Central memory CD8-positive, alpha-beta T cell (primary cell): Measurements from ENCODE around the gene ALAS1.

ENCODE experiments used
- ATAC-seq: fragments of 150-1000 bp; cut with Tn5 transposase; replicated peaks from 2 replicates; pipeline ENCODE4 v1.10.0; 2022; ENCODE audit warnings: mild to moderate bottlenecking, moderate FRiP score, moderate number of reproducible peaks; ENCODE audit not compliant: poor library complexity, severe bottlenecking; ENCODE audit errors: extremely low read depth
- DNase-seq, 2 donors: peaks; one replicate each; pipeline ENCODE4 v3.0.0; 2021; ENCODE audit warnings: low spot score in 2 of 2
- H3K27ac Mint-ChIP-seq: one replicate; pipeline ENCODE4 v1.8.0; 2022; ENCODE audit warnings: low read depth, mild to moderate bottlenecking, moderate library complexity, mixed read lengths
- H3K27me3 Mint-ChIP-seq: one replicate; pipeline ENCODE4 v1.8.0; 2022; ENCODE audit warnings: mixed read lengths
- H3K36me3 Mint-ChIP-seq: one replicate; pipeline ENCODE4 v1.8.0; 2022; ENCODE audit warnings: mild to moderate bottlenecking, moderate library complexity, mixed read lengths; ENCODE audit not compliant: insufficient read depth
- H3K4me1 Mint-ChIP-seq: one replicate; pipeline ENCODE4 v1.8.0; 2022; ENCODE audit warnings: mixed read lengths
- H3K4me3 Mint-ChIP-seq: one replicate; pipeline ENCODE4 v1.8.0; 2022; ENCODE audit warnings: mild to moderate bottlenecking, moderate library complexity, mixed read lengths
- H3K9me3 Mint-ChIP-seq: one replicate; pipeline ENCODE4 v1.8.0; 2022; ENCODE audit warnings: mixed read lengths

ALAS1 gene

DNA sequence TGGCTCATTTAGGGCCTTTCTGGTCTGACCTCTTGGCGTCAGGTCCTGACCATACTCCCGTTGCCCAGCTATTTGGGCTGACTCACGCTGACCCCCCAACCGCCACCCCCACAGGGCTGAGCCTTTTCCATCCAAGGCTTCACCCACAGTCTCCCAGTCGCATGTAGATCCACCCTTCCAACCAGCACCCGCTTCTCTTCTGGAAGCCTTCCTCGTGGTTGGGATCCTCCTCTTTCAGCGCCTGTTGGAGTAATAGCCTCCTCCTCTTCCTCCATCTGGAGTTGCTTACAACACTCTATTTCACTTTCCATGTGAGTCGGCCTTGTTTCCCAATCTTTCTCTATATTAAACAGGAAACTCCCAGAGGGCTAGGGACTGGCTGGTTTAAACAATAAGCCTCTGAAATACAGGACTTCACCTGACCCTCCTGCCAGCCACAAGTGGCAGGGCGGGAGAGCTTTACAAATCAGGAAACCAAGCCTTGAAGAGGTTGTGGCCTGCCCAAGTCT, 2.1 kb upstream of the ALAS1 start:
- H3K9me3 Mint-ChIP-seq = no peaks in the 10 kb centered on the region
- H3K4me1 Mint-ChIP-seq = peaks cover 27% of the 10 kb centered on the region
- H3K27ac Mint-ChIP-seq = no peak overlapping the region
- H3K4me3 Mint-ChIP-seq = no peak overlapping the region
- ATAC-seq = no peak
- no peaks in the 10 kb centered on the region for H3K27me3 Mint-ChIP-seq
- peaks cover 19% of the 10 kb centered on the region for H3K36me3 Mint-ChIP-seq
- no peak for DNase-seq

- Mint-ChIP-seq H3K4me1 (peaks cover 31% of the 10 kb centered on the region), H3K9me3 (no peaks in the 10 kb centered on the region), H3K4me3 (no peak overlapping the region), H3K36me3 (peaks cover 24% of the 10 kb centered on the region), H3K27ac (peak overlapping the region; percentile 99), H3K27me3 (no peaks in the 10 kb centered on the region)
- DNase-seq (no peak), ATAC-seq (no peak)
Observed at GRCh38 chr3:52196977-52197376, 983 bp upstream of the ALAS1 start.

- peaks cover 34% of the 10 kb centered on the region for H3K4me1 Mint-ChIP-seq
Observed at GRCh38 chr3:52197499-52197841, 490 bp upstream of the ALAS1 start.

GRCh38 chr3:52198643-52199608, 966 bp downstream of the ALAS1 start:
- no peak for DNase-seq
- Mint-ChIP-seq H3K4me1 (peaks cover 37% of the 10 kb centered on the region), H3K9me3 (no peaks in the 10 kb centered on the region), H3K27me3 (no peaks in the 10 kb centered on the region), H3K27ac (peak overlapping the region; percentile 99), H3K36me3 (peaks cover 38% of the 10 kb centered on the region), H3K4me3 (peak overlapping the region; percentile 98)
- no peak for ATAC-seq

More at GRCh38 chr3:52197499-52197841, 490 bp upstream of the ALAS1 start:
- Mint-ChIP-seq H3K27ac (peak overlapping the region; percentile 99), H3K4me3 (peak overlapping the region; percentile 98), H3K27me3 (no peaks in the 10 kb centered on the region), H3K9me3 (no peaks in the 10 kb centered on the region), H3K36me3 (peaks cover 29% of the 10 kb centered on the region)
- DNase-seq (no peak), ATAC-seq (no peak)

DNA sequence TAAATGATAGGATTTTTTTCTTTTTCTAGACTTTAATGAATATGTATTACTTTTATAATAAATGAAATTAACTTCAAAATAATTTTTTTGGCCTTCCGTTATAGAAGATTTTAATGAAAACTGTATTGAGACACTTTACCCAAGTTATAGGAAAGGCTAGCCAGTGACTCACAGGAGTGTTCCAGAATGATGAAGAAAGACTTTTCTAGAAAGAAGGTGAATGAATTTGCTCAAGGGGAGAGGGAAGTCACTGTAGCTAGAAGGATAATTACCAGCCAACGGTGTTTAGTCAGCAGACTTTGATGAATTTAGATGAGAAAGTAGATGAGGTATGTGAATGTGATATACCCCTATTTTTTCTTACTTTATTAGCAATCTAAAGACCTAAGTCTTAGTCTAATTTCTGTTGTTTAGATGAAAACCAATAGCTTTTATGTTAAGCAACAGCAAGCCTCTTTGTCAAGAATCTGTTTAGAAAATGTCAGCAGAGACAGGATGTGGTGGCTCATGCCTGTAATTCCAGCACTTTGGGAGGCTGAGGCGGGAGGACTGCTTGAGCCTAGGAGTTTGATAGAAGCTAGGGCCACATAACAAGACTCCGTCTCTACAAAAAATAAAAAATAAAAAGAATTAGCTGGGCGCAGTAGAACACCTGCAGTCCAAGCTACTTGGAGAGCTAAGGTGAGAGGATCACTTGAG, 3.2 kb downstream of the ALAS1 start:
- Mint-ChIP-seq H3K4me3 (no peak overlapping the region), H3K4me1 (peaks cover 37% of the 10 kb centered on the region), H3K36me3 (peaks cover 60% of the 10 kb centered on the region), H3K27me3 (no peaks in the 10 kb centered on the region), H3K9me3 (no peaks in the 10 kb centered on the region), H3K27ac (no peak overlapping the region)
- ATAC-seq (no peak), DNase-seq (no peak)

DNA sequence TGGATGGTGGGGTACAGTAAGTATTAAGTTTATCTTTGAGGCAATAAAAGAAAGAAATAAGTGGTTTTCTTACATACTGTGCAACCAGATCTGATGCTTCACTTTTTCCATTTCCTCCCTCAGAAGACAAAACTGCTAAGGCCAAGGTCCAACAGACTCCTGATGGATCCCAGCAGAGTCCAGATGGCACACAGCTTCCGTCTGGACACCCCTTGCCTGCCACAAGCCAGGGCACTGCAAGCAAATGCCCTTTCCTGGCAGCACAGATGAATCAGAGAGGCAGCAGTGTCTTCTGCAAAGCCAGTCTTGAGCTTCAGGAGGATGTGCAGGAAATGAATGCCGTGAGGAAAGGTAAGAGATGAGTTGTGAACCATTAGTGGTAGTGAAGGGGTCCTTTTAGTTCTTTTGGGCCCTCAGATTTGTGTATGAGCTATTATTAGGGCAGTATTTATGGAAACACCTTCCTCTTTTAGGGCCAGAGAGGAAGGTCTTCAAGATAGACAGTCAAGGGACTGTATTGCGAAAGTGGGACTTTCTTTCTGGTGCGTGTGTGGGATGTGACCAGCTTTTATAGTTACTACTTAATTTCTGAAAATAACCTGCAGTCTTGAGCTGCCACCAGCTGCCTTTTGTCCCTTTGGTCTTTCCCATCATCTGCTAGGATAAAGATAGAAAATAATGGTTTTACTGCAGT, 4.6 kb downstream of the ALAS1 start:
- Mint-ChIP-seq H3K27me3 (no peaks in the 10 kb centered on the region), H3K4me3 (no peak overlapping the region), H3K9me3 (no peaks in the 10 kb centered on the region), H3K27ac (no peak overlapping the region), H3K4me1 (peaks cover 33% of the 10 kb centered on the region), H3K36me3 (peaks cover 74% of the 10 kb centered on the region)
- ATAC-seq = no peak
- DNase-seq = no peak

DNA sequence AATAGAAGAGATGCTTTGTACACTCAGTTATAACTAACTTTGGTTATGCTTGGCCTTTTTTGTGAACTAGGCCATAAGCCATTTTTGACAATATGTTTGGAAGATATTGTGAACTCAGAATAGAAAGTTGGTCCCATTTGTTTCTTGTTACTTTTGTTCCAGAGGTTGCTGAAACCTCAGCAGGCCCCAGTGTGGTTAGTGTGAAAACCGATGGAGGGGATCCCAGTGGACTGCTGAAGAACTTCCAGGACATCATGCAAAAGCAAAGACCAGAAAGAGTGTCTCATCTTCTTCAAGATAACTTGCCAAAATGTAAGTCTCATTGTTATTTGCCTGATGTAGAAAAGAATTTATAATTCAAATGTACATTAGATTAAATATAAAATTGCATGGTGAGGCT, 5.7 kb downstream of the ALAS1 start:
- H3K27ac Mint-ChIP-seq = peak overlapping the region; percentile 8
- ATAC-seq (no peak), DNase-seq (no peak)
- peaks cover 23% of the 10 kb centered on the region for H3K4me1 Mint-ChIP-seq
- H3K27me3 Mint-ChIP-seq = no peaks in the 10 kb centered on the region
- H3K9me3 Mint-ChIP-seq = no peaks in the 10 kb centered on the region
- H3K4me3 Mint-ChIP-seq = no peak overlapping the region
- peaks cover 78% of the 10 kb centered on the region for H3K36me3 Mint-ChIP-seq

DNA sequence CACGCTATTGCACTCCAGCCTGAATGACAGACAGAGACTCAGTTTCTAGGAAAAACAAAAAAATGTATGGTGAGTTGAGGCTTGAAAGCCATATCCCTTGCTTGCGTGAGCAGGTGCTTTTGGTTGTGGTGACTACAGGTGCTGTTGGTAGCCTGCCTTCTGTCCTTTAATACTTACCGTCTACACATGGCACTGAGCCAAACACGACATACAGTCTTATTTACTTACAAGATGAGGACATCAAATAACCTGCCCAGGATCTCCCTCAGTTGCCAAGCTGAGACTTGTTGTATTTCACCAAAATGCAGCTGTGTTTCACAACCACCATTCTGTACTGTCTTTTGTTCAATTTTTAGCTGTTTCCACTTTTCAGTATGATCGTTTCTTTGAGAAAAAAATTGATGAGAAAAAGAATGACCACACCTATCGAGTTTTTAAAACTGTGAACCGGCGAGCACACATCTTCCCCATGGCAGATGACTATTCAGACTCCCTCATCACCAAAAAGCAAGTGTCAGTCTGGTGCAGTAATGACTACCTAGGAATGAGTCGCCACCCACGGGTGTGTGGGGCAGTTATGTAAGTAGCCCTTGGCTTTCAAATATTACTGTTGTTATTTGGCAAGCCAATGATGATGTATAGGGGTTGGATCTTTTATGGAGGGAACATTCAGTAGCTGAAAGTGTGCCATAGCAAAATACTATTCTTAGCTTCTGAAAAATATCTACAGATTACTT, 6.5 kb downstream of the ALAS1 start:
- no peaks in the 10 kb centered on the region for H3K27me3 Mint-ChIP-seq
- H3K27ac Mint-ChIP-seq = no peak overlapping the region
- H3K4me3 Mint-ChIP-seq = no peak overlapping the region
- peaks cover 16% of the 10 kb centered on the region for H3K4me1 Mint-ChIP-seq
- no peak for DNase-seq
- peaks cover 81% of the 10 kb centered on the region for H3K36me3 Mint-ChIP-seq
- no peaks in the 10 kb centered on the region for H3K9me3 Mint-ChIP-seq
- no peak for ATAC-seq

GRCh38 chr3:52205727-52206372, 7.9 kb downstream of the ALAS1 start:
- no peak overlapping the region for H3K4me3 Mint-ChIP-seq
- H3K9me3 Mint-ChIP-seq = no peaks in the 10 kb centered on the region
- H3K36me3 Mint-ChIP-seq = peaks cover 83% of the 10 kb centered on the region
- H3K27ac Mint-ChIP-seq = no peak overlapping the region
- ATAC-seq = no peak
- H3K27me3 Mint-ChIP-seq = no peaks in the 10 kb centered on the region
- DNase-seq = no peak
- peaks cover 10% of the 10 kb centered on the region for H3K4me1 Mint-ChIP-seq

DNA sequence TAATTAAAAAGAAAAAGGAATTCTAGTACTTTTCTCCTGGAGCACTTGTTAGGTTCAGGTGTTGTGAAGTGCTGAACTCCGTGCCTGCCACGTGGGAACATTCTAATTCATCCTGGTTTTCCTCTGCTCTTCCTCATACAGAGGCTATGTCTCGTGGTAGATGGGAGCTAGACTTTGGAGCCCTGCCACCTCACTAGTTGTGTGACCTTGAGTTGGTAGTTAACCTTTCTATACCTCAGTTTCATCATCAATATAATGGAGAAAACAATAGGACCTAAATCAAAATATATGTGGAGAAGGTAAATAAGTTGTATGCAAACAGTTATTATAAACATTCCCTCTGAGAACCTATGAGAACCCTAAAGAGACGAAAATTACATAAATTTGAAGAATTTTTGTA, 10.6 kb downstream of the ALAS1 start:
- DNase-seq (no peak), ATAC-seq (no peak)
- peaks cover 78% of the 10 kb centered on the region for H3K36me3 Mint-ChIP-seq
- no peaks in the 10 kb centered on the region for H3K27me3 Mint-ChIP-seq
- no peaks in the 10 kb centered on the region for H3K9me3 Mint-ChIP-seq
- no peak overlapping the region for H3K4me3 Mint-ChIP-seq
- H3K27ac Mint-ChIP-seq = no peak overlapping the region
- H3K4me1 Mint-ChIP-seq = no peaks in the 10 kb centered on the region

DNA sequence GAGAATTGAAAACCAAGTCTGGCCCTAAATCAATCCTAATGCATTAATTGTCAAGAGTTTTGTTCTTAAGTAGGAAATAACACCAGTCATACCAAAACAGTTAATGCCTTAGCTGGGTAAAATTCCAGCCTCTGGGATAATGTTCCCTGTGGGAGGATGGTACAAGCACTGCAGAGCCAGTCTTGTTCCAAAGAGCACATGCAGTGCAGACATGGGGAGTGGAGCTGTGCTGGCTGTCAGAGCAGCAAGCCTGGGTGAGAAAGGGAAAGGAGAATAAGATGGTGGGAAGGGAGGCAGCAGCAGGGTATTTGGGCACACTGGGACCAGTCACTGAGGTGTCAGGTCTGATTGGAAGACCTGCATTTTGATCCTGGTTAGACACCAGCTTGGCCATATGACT, 12.1 kb downstream of the ALAS1 start:
- H3K9me3 Mint-ChIP-seq = no peaks in the 10 kb centered on the region
- no peak overlapping the region for H3K27ac Mint-ChIP-seq
- H3K36me3 Mint-ChIP-seq = peaks cover 76% of the 10 kb centered on the region
- DNase-seq = no peak
- ATAC-seq = no peak
- H3K4me3 Mint-ChIP-seq = no peak overlapping the region
- peaks cover 3% of the 10 kb centered on the region for H3K4me1 Mint-ChIP-seq
- H3K27me3 Mint-ChIP-seq = no peaks in the 10 kb centered on the region
